ENCODE results near the gene ADARB1.

The ADARB1 gene

GRCh38 chr21:45203983-45204382, 129.6 kb downstream of the ADARB1 start:
- no peak overlapping the region for H2AFZ ChIP-seq (ENCODE audit: low read depth, low read length)
- no peak overlapping the region for H3K9ac ChIP-seq (ENCODE audit: low read depth, low read length)
- no peaks in the 10 kb centered on the region for H3K27me3 ChIP-seq (ENCODE audit: insufficient read depth, low read length, poor library complexity)
- H3K36me3 ChIP-seq (ENCODE audit: insufficient read depth, low read length) = peaks cover 35% of the 10 kb centered on the region
- no peaks in the 10 kb centered on the region for H3K4me1 ChIP-seq (ENCODE audit: insufficient read depth, low read length)
- no peak for DNase-seq
- ATAC-seq (ENCODE audit: insufficient read depth, low read depth) = no peak
- H3K9me3 ChIP-seq (ENCODE audit: insufficient read depth, low read length, severe bottlenecking) = no peaks in the 10 kb centered on the region
- no peaks in the 10 kb centered on the region; the same call in 1 of the 2 replicates for H4K20me1 ChIP-seq (ENCODE audit: insufficient read depth, low read length)
- H3K27ac ChIP-seq (ENCODE audit: low read length) = no peak overlapping the region
- TF ChIP-seq CTCF (IDR thresholded peaks at IDR 0.05; ENCODE audit: borderline replicate concordance, extremely low read depth, low read length, poor library complexity, severe bottlenecking) = no peak
- no peak for TF ChIP-seq EZH2 (IDR thresholded peaks at IDR 0.05; ENCODE audit: borderline replicate concordance, low read depth, low read length, severe bottlenecking)
- H3K4me3 ChIP-seq (ENCODE audit: low read depth in 1 of 2, low read length in 2 of 2) = no peak overlapping the region
- H3K4me2 ChIP-seq (ENCODE audit: insufficient read depth, low read length) = no peak overlapping the region
- H3K79me2 ChIP-seq (ENCODE audit: insufficient read depth, low read length) = no peaks in the 10 kb centered on the region

GRCh38 chr21:45204395-45204794, 130.0 kb downstream of the ADARB1 start:
- Histone ChIP-seq H3K9ac (ENCODE audit: low read depth, low read length) (no peak overlapping the region), H3K4me1 (ENCODE audit: insufficient read depth, low read length) (no peaks in the 10 kb centered on the region), H2AFZ (ENCODE audit: low read depth, low read length) (no peak overlapping the region), H3K27ac (ENCODE audit: low read length) (no peak overlapping the region), H3K4me2 (ENCODE audit: insufficient read depth, low read length) (no peak overlapping the region), H3K79me2 (ENCODE audit: insufficient read depth, low read length) (no peaks in the 10 kb centered on the region), H3K4me3 (ENCODE audit: low read depth in 1 of 2, low read length in 2 of 2) (no peak overlapping the region), H3K9me3 (ENCODE audit: insufficient read depth, low read length, severe bottlenecking) (no peaks in the 10 kb centered on the region), H3K27me3 (ENCODE audit: insufficient read depth, low read length, poor library complexity) (no peaks in the 10 kb centered on the region), H4K20me1 (ENCODE audit: insufficient read depth, low read length) (no peaks in the 10 kb centered on the region; the same call in 1 of the 2 replicates), H3K36me3 (ENCODE audit: insufficient read depth, low read length) (peaks cover 35% of the 10 kb centered on the region)
- TF ChIP-seq EZH2 (IDR thresholded peaks at IDR 0.05; ENCODE audit: borderline replicate concordance, low read depth, low read length, severe bottlenecking) (no peak), CTCF (IDR thresholded peaks at IDR 0.05; ENCODE audit: borderline replicate concordance, extremely low read depth, low read length, poor library complexity, severe bottlenecking) (no peak)
- no peak for ATAC-seq (ENCODE audit: insufficient read depth, low read depth)
- DNase-seq = no peak

GRCh38 chr21:45207839-45208626, 133.7 kb downstream of the ADARB1 start:
- Histone ChIP-seq H2AFZ (ENCODE audit: low read depth, low read length) (no peak overlapping the region), H3K9ac (ENCODE audit: low read depth, low read length) (no peak overlapping the region), H3K27me3 (ENCODE audit: insufficient read depth, low read length, poor library complexity) (no peaks in the 10 kb centered on the region), H3K27ac (ENCODE audit: low read length) (no peak overlapping the region), H3K36me3 (ENCODE audit: insufficient read depth, low read length) (peaks cover 48% of the 10 kb centered on the region), H3K79me2 (ENCODE audit: insufficient read depth, low read length) (no peaks in the 10 kb centered on the region), H3K4me3 (ENCODE audit: low read depth in 1 of 2, low read length in 2 of 2) (no peak overlapping the region), H3K4me2 (ENCODE audit: insufficient read depth, low read length) (no peak overlapping the region), H3K9me3 (ENCODE audit: insufficient read depth, low read length, severe bottlenecking) (no peaks in the 10 kb centered on the region), H3K4me1 (ENCODE audit: insufficient read depth, low read length) (no peaks in the 10 kb centered on the region), H4K20me1 (ENCODE audit: insufficient read depth, low read length) (no peaks in the 10 kb centered on the region)
- DNase-seq (no peak), ATAC-seq (ENCODE audit: insufficient read depth, low read depth) (no peak)
- no peak for TF ChIP-seq EZH2 (IDR thresholded peaks at IDR 0.05; ENCODE audit: borderline replicate concordance, low read depth, low read length, severe bottlenecking)
- TF ChIP-seq CTCF (IDR thresholded peaks at IDR 0.05; ENCODE audit: borderline replicate concordance, extremely low read depth, low read length, poor library complexity, severe bottlenecking) = no peak
